SK-N-SH (cell line): Measurements from ENCODE around the gene GABRG3. TPM values are rescaled to one million over a fixed set of nuclear protein-coding genes. Genes with fewer than 3 reads are reported as not detected.

Experiments used
- CTCF ChIA-PET: fragments of 300-600, 350-600 bp; formaldehyde crosslinking; extraction: SDS; loops from one replicate; lab custom pipeline; 2021; lab: Yijun Ruan, JAX
- POLR2A ChIA-PET: fragments of 350-600 bp; sonication (Branson Sonifier 250); formaldehyde crosslinking; extraction: SDS; loops from one replicate; lab custom pipeline; 2020; ENCODE audit warnings: antibody characterized with exemption, inconsistent platforms; lab: Yijun Ruan, JAX
- DNase-seq: peaks from one replicate; pipeline ENCODE4 v3.0.0; 2012
- H2AFZ ChIP-seq: fragments of 200-600 bp; sonication (generic); 2 replicates; pipeline ENCODE4 v1.8.1; 2016; ENCODE audit warnings: antibody characterized with exemption, mild to moderate bottlenecking, low read depth
- H3F3A ChIP-seq: fragments of 200-600 bp; sonication (generic); replicated peaks from 2 replicates; pipeline ENCODE3; 2016; ENCODE audit warnings: antibody characterized with exemption, mild to moderate bottlenecking; ENCODE audit not compliant: insufficient read depth
- H3K27ac ChIP-seq, 2 experiments: fragments of 200-500 bp in 1 of 2; fragments of 200-600 bp in 1 of 2; sonication (Bioruptor generic) in 1 of 2; sonication (generic), shearing (Covaris generic) in 1 of 2; 2 replicates each; pipeline versions ENCODE4 v1.5.1 to v1.6.1; 2014 to 2016; ENCODE audit warnings: low read depth in 2 of 2, inconsistent platforms in 1 of 2, low read length in 1 of 2, mild to moderate bottlenecking in 1 of 2, mixed read lengths in 1 of 2
- H3K27me3 ChIP-seq: fragments of 200-600 bp; sonication (generic), shearing (Covaris generic); 2 replicates; pipeline ENCODE4 v1.6.1; 2016; ENCODE audit warnings: mixed run types; ENCODE audit not compliant: insufficient read depth
- H3K36me3 ChIP-seq, 2 experiments: fragments of 200-500 bp in 1 of 2; fragments of 200-600 bp in 1 of 2; sonication (Bioruptor generic) in 1 of 2; sonication (generic) in 1 of 2; replicated peaks in 1 of 2; 2 replicates each; pipeline versions ENCODE3 to v1.5.1; 2014 to 2016; ENCODE audit warnings: low read length in 1 of 2, mild to moderate bottlenecking in 1 of 2; ENCODE audit not compliant: insufficient read depth in 2 of 2, control insufficient read depth in 1 of 2
- H3K4me1 ChIP-seq, 2 experiments: fragments of 200-500 bp in 1 of 2; fragments of 200-600 bp in 1 of 2; sonication (Bioruptor generic) in 1 of 2; sonication (generic), shearing (Covaris generic) in 1 of 2; 2 replicates each; pipeline versions ENCODE4 v1.5.1 to v1.6.1; 2014 to 2016; ENCODE audit warnings: low read depth in 1 of 2, low read length in 1 of 2, mixed run types in 1 of 2; ENCODE audit not compliant: insufficient read depth in 2 of 2, control insufficient read depth in 1 of 2
- H3K4me2 ChIP-seq: fragments of 200-600 bp; sonication (generic), shearing (Covaris generic); 2 replicates; pipeline ENCODE4 v1.6.1; 2017; ENCODE audit warnings: mixed run types
- H3K4me3 ChIP-seq, 2 experiments: fragments of 200-500 bp in 1 of 2; fragments of 200-600 bp in 1 of 2; sonication (Bioruptor generic) in 1 of 2; sonication (generic), shearing (Covaris generic) in 1 of 2; 2 replicates each; pipeline versions ENCODE4 v1.5.1 to v1.8.1; 2014 to 2016; ENCODE audit warnings: low read depth in 2 of 2, inconsistent platforms in 1 of 2, low read length in 1 of 2, mild to moderate bottlenecking in 1 of 2, mixed read lengths in 1 of 2, moderate library complexity in 1 of 2
- H3K79me2 ChIP-seq: fragments of 200-600 bp; sonication (generic); 2 replicates; pipeline ENCODE4 v1.8.1; 2017; ENCODE audit warnings: mild to moderate bottlenecking; ENCODE audit not compliant: insufficient read depth
- H3K9ac ChIP-seq: fragments of 200-600 bp; sonication (generic); 2 replicates; pipeline ENCODE4 v1.6.1; 2017; ENCODE audit warnings: mixed run types
- H3K9me2 ChIP-seq: fragments of 200-600 bp; sonication (generic); 2 replicates; pipeline ENCODE4 v1.6.1; 2017; ENCODE audit warnings: mixed run types
- H3K9me3 ChIP-seq: fragments of 200-600 bp; sonication (generic); 2 replicates; pipeline ENCODE4 v1.6.1; 2017; ENCODE audit warnings: mixed run types, mild to moderate bottlenecking, moderate library complexity
- H4K20me1 ChIP-seq: fragments of 200-600 bp; sonication (generic); 2 replicates; pipeline ENCODE4 v1.6.1; 2017; ENCODE audit warnings: mild to moderate bottlenecking, mixed run types; ENCODE audit not compliant: insufficient read depth
- CHD2 ChIP-seq: fragments of 150-350 bp; IDR thresholded peaks from 2 replicates; pipeline ENCODE4 v1.6.1; 2018; ENCODE audit warnings: low read length; ENCODE audit not compliant: partially characterized antibody
- EP300 ChIP-seq, 2 experiments: IDR thresholded peaks; 2 replicates each; pipeline versions ENCODE4 v1.4.0 to v1.6.1; 2012; ENCODE audit warnings: borderline replicate concordance in 1 of 2, low read depth in 1 of 2, low read length in 1 of 2
- FOXJ3 ChIP-seq: sonication (generic); formaldehyde crosslinking; IDR thresholded peaks from 2 replicates; pipeline ENCODE4 v1.5.1; 2020; ENCODE audit warnings: mild to moderate bottlenecking, missing genetic modification reagents
- GATA2 ChIP-seq: sonication (generic); formaldehyde crosslinking; IDR thresholded peaks from 2 replicates; pipeline ENCODE4 v1.5.0; 2020; ENCODE audit warnings: mild to moderate bottlenecking, missing genetic modification reagents
- MEF2A ChIP-seq: IDR thresholded peaks from 2 replicates; pipeline ENCODE4 v1.4.0; 2012; ENCODE audit warnings: low read depth, borderline replicate concordance
- PBX3 ChIP-seq: IDR thresholded peaks from 2 replicates; pipeline ENCODE4; 2012
- POLR2AphosphoS5 ChIP-seq: IDR thresholded peaks from 2 replicates; pipeline ENCODE4 v1.6.1; 2012; ENCODE audit warnings: low read depth, low read length
- RAD21 ChIP-seq: IDR thresholded peaks from 2 replicates; pipeline ENCODE4 v1.6.1; 2012; ENCODE audit warnings: mild to moderate bottlenecking, low read length
- RCOR1 ChIP-seq: fragments of 150-350 bp; IDR thresholded peaks from 2 replicates; pipeline ENCODE4 v1.6.1; 2017; ENCODE audit warnings: antibody characterized with exemption, low read length
- RFX5 ChIP-seq: IDR thresholded peaks from 2 replicates; pipeline ENCODE4 v1.6.1; 2012; ENCODE audit warnings: mild to moderate bottlenecking, improper control_type of control experiment, low read length
- RXRA ChIP-seq: IDR thresholded peaks from 2 replicates; pipeline ENCODE4 v1.4.0; 2012; ENCODE audit warnings: low read depth, mild to moderate bottlenecking, borderline replicate concordance
- SIN3A ChIP-seq: IDR thresholded peaks from 2 replicates; pipeline ENCODE4 v1.6.1; 2012; ENCODE audit warnings: low read depth, mild to moderate bottlenecking, low read length, moderate library complexity, borderline replicate concordance
- SMC3 ChIP-seq: IDR thresholded peaks from 2 replicates; pipeline ENCODE4 v1.6.1; 2012; ENCODE audit warnings: low read depth, low read length, improper control_type of control experiment
- TCF12 ChIP-seq: IDR thresholded peaks from 2 replicates; pipeline ENCODE4 v1.4.0; 2012
- USF2 ChIP-seq: fragments of 150-350 bp; IDR thresholded peaks from 2 replicates; pipeline ENCODE4 v1.6.1; 2017; ENCODE audit warnings: antibody characterized with exemption, low read length, low read depth, borderline replicate concordance
- WGBS: methylation state at CpG from one replicate; pipeline ENCODE4 v1.1.6; 2017; ENCODE audit warnings: low lambda C conversion rate; 5-methylcytosine and 5-hydroxymethylcytosine counted together
- polyA plus RNA-seq, 3 experiments: library from polyadenylated mRNA; depleted of rRNA; stranded (reverse); fragments of >200 nt; gene quantifications; 2 replicates each; pipeline ENCODE4 v1.2.3, GENCODE V29; 2012

Gene GABRG3
- polyA plus RNA-seq, 1 of the 3 experiments (the other 2 are of a cell fraction): not detected

DNA sequence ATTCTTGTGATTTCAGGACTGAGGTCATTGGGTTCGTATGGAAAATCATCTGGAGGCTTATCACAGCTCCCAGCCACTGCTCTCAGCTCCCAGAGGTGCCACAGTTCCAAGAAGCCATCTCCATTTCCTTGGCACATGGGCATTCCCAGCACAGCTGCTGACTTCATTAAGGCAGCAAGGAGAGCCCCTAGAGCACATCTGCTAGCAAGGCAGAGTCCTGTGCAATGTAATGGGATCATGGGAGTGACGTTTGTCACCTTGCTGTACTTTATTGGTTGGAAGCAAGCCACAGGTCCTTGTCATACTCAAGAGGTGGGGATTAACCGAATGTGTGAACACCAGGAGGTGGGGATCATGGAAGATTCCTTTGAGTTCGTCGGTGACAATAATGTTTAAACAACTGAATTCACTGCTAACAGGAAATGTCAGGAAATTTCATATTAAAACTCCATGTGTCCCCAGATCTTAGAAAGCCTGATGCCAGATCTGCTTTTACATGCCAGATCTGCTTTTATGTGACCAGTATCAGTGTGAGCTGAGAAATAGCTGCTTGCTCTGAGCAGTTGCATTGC lies 148.8 kb downstream of the GABRG3 start:
- 0 out of 2 replicates have a peak, but pooled peaks have one; percentile 10 for TF ChIP-seq GATA2 (CRISPR knock-in tag)
- TF ChIP-seq POLR2AphosphoS5: no peak
- no peak for TF ChIP-seq PBX3
- TF ChIP-seq RAD21: no peak
- TF ChIP-seq SIN3A: no peak
- TF ChIP-seq RXRA: no peak
- TF ChIP-seq SMC3: no peak
- peak in 1 of 2 experiments; percentile 64; a peak in 1 of 4 replicates for TF ChIP-seq EP300 (IDR thresholded peaks at IDR 0.05; ENCODE audit: borderline replicate concordance in 1 of 2, low read depth in 1 of 2, low read length in 1 of 2)

DNA sequence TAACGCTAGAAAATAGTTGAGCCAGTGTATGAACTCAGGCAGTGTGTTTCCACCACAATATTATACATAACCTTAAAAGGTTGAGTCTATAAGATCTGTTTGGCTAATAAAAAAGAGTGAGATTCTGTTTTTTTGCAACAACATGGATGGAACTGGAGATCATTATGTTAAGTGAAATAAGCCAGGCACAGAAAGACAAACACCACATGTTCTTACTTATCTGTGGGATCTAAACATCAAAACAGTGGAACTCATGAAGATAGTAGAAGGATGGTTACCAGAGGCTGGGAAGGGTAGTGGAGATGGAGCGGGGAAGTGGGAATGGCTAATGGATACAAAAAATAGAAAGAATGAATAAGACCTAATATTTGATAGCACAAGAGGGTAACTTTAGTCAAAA lies 150.7 kb downstream of the GABRG3 start:
- Histone ChIP-seq H3K4me2 (no peak overlapping the region), H3K36me3 (no peaks in the 10 kb centered on the region), H4K20me1 (no peaks in the 10 kb centered on the region), H3K4me1 (peaks cover 0 to 56% of the 10 kb centered on the region in 2 experiments; a peak in 2 of 4 replicates), H3K9me3 (no peaks in the 10 kb centered on the region), H2AFZ (no peak overlapping the region), H3K4me3 (no peak overlapping the region), H3K79me2 (no peaks in the 10 kb centered on the region), H3K27me3 (no peaks in the 10 kb centered on the region), H3F3A (no peaks in the 10 kb centered on the region), H3K27ac (peak overlapping the region in 1 of 2 experiments; percentile 90; a peak in 2 of 4 replicates), H3K9ac (no peak overlapping the region), H3K9me2 (no peaks in the 10 kb centered on the region)
- POLR2A ChIA-PET: interaction anchor here (0.9 kb wide), 1 partner anchor 26 kb away, joined by 4 read pairs; no protein-coding TSS in a partner anchor
- WGBS: 10% methylated on average over 2 of the region's 2 CpGs
- CTCF ChIA-PET: interaction anchor here (1.3 to 1.4 kb wide), 2 partner anchors 24 to 62 kb away, joined by 3 to 6 read pairs; no protein-coding TSS in a partner anchor
- no peak for DNase-seq
- TF ChIP-seq EP300 (IDR thresholded peaks at IDR 0.05; ENCODE audit: borderline replicate concordance in 1 of 2, low read depth in 1 of 2, low read length in 1 of 2): peak in 1 of 2 experiments; percentile 85; a peak in 2 of 4 replicates
- peak; percentile 80; the same call in 1 of the 2 replicates for TF ChIP-seq FOXJ3 (CRISPR knock-in tag)
- TF ChIP-seq RFX5: no peak
- no peak for TF ChIP-seq MEF2A
- TF ChIP-seq CHD2: peak; percentile 59
- peak; percentile 46; the same call in 1 of the 2 replicates for TF ChIP-seq TCF12
- no peak for TF ChIP-seq USF2
- TF ChIP-seq RCOR1: peak; percentile 77
- TF ChIP-seq GATA2 (CRISPR knock-in tag): peak; percentile 96

More for the DNA sequence above, 148.8 kb downstream of the GABRG3 start:
- Histone ChIP-seq H3K4me3 (no peak overlapping the region), H4K20me1 (no peaks in the 10 kb centered on the region), H3K27ac (peak overlapping the region in 1 of 2 experiments; percentile 90; a peak in 2 of 4 replicates), H3K4me2 (no peak overlapping the region), H3K27me3 (no peaks in the 10 kb centered on the region), H2AFZ (no peak overlapping the region), H3F3A (no peaks in the 10 kb centered on the region), H3K9me3 (no peaks in the 10 kb centered on the region), H3K9me2 (no peaks in the 10 kb centered on the region), H3K79me2 (no peaks in the 10 kb centered on the region), H3K36me3 (no peaks in the 10 kb centered on the region), H3K4me1 (peaks cover 0 to 38% of the 10 kb centered on the region in 2 experiments; a peak in 2 of 4 replicates), H3K9ac (no peak overlapping the region)
- CTCF ChIA-PET: no interaction called here
- POLR2A ChIA-PET: no interaction called here
- no peak for DNase-seq
- 28% methylated on average over 5 of the region's 5 CpGs for WGBS
